NCI-H446 (cell line): ENCODE results near the gene HOXB4.

Experiments
- DNase-seq, 2 experiments: peaks; one replicate each; lab custom pipeline; 2025; lab: John Stamatoyannopoulos, UW

HOXB4 gene

DNA sequence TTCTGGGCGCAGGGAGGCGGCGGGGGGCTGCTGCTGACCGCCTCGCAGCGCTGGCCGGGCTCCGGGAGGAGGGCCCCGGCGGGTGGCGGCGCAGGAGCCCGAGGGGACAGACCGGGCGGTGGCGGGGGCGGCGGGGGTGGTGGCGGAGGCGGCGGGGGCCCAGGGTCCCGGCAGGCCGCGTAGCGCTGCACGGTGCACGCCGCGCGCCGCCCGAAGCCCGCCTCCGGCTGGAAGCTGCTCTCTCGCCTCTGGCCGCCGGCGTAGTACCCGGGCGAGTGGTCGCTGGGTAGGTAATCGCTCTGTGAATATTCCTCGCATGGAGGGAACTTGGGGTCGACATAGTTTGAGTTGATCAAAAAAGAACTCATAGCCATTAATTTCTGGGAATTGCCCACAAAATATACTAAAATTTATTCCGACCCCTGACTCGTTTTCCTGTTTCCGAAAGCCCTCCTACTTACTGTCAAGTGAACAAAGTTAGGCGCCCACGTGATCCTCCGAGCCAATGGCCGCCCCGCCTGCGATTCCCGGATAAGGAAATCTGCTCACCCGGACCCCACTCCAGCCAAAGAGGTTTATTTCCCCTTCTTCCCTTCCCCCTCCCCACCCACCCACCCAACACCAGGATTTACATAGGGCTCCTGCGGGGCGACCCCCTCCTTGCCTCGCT, at the start of gene HOXB4:
TSS of gene HOXB4 (minus strand) at position 405 of the 670 bp plus-strand sequence. CDS start at position 374, 31 bp downstream.
- peak in 1 of 2 experiments; percentile 64 for DNase-seq

DNA sequence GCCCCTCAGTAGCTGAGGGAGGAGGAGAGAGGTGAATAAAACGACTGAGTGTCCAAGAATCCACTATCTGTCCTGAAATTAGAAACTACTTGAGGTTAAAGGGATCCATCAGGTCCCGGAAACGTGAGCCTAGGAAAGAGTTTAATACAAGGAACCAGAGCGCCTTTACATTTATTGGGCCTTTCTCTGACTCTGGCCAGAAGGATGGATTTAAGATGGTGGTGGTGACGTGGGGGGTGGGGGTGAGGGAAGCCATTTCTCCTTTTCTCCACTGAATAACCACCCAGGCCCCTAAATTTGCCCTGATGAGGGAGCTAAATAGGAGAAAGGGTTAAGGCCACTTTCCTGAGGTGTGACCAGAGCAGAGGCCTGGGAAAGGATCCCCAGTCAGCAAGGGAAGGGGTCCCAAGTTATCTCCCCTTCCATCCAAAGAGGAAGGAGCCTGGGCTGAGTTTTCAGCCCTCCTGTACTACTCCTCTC, 49.0 kb upstream of the HOXB4 start:
- no peak for DNase-seq

DNA sequence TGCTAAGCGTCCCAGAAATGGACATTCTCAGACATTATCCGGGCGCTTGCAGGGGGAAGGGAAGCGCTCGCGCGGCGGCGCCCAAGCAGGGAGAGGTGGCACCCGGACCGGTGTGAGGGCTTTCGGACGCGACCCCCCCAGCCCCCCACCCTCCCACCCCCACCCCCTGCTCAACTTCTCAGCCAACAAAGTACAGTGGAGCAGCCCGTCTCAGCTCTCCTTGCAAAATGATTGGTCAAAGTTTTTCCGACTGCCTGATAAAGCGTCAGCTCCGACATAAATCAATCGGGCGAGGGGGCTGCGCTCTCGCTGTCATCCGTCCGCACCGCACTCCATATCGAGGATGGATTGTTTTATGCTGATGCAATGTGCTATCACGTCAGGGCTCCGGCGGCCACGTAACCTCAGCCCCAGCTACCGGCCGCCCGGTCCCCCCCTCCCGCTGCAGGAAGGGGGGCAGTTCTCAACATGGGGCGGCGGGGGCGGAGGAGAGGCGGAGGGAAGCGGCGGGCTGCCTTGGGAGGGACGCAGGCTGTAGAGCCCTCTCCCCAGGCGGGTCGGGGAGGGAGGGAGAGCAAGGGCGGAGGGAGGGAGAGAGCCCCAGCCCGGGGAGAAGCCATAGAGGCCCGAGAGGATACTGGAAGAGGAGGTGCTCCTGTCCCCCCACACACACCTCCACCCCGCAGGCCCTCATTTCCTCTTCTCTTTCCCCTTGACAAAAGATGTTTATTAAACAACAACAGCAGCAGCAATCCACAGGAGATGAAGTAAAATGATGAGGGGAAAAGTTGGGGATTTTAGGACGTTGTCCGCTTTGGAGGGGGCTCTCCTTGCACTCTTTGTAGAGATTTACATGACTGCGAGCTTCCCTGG, 48.3 kb upstream of the HOXB4 start, which contains the start of gene HOXB9:
TSS of gene HOXB9 (minus strand) at position 114 of the 873 bp plus-strand sequence. CDS start at position 25, 89 bp downstream.
- DNase-seq, result no peak

DNA sequence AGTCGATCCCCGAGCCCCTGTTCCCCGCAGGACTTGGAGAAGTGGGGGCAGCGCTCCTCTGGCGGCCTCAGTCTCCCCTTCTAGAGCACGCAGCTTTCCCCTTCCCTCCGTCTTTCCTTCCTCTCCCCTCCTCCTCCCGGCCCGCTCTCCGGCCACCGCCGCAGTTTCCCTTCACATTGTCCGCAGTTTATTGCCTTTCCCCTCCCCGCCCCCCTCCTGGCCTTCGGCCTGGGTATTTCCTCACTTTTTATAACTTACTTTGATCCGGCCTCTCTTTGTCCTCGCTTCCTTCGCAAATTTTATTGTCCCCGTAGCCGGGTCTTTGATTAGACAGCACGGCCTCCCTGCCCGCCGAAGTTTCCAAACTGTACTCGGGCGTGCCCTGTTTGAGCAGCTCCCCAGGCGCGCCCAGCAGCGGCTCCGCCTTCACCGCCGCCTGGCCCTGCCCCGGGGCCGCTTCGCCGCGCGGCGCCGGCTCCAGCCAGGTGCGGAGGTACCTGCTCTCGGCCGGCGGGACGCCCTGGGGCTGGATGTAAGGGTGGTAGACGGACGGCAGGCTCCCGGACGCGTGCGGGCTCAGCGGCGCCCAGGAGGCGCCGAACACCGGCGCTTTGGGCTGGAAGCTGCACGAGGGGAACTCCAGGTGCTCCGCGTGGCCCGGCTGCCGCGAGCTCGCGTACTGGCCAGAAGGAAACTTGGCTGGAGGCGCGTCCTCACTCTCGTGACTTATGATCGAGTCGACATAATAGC, 47.5 kb upstream of the HOXB4 start:
- DNase-seq, result no peak

DNA sequence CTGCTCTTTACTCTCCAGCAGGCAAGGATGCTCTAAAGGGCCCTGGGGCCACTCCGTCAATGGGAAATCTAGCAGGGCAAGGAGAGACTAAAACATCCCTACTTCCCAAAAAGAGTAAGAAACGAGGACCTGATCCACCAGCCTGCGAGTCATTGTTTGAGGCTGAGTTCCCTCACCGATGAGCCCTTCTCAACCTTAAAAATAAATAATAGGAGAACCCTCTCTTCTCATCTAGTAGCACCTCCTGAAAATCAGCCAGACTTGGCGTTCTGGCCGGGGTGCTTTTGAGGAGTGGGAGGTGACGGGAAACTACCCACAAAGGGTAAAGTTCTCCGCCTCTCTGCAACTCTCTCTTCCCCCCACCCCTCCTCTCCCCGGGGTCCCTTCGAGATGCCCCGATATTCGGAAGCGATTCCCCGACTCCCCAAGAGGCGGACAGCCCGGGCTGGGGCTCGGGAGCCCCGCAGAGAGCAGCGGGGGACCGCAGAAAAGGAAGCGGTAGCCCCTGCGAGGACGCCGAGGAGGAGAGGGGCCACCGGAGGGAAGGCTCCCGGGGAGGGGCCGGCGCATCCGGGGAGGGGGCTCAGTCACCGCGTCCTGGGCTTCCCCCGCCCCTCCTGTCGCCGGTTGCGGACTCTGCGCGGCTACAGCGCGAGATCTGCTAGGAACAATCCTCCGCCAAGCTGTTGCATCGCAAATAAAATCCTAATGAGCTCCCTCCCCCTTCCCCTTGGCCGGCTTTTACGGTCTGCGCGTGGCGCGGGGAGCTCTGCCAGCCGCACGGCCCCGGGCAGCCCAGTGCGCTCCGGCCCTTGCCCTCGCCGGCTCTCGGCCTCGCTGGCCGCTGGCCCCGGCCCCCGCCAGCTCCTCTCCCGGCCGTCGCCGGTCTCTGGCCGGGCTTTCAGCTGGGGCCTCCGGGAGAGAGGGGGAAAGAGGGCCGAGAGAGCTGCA, 46.7 kb upstream of the HOXB4 start:
- no peak for DNase-seq

DNA sequence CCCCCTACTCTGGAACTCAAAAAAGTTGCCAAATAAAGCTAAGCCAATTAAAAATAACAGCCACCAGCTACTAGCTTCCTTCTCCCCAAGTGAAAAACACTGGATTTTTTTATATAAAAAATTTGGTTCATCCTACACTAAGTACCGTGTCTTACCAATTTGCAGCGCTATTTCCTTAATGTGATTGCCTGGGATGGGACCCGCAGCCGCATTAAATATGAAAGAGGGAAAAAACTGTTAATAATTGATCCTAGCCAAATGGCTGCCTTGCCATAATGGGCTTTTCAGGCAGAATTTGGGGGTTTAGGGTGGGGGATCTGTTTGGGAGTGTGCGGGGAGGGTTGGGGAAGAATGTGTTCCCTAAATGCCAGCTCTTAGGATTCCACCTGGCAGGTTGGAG, 46.0 kb upstream of the HOXB4 start:
- no peak for DNase-seq

DNA sequence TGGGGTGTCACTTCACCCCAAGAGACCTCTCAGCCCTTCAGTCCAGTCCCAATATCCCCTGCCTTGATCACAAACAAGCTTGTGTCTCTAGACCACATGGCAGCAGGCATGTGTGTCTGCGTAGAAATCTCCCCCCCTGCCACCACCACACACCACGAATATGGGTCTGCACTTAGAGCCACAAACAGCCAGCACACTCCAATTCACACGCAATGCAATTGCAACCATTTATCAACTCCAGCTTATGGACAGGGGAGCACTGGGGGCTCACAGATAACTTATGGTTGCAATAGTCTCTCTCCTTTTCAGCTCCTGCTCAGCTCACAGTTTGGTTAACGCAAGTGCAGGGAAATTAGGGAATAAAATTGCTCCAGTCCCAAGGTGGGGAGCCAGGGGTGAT, 45.4 kb upstream of the HOXB4 start:
- no peak for DNase-seq

DNA sequence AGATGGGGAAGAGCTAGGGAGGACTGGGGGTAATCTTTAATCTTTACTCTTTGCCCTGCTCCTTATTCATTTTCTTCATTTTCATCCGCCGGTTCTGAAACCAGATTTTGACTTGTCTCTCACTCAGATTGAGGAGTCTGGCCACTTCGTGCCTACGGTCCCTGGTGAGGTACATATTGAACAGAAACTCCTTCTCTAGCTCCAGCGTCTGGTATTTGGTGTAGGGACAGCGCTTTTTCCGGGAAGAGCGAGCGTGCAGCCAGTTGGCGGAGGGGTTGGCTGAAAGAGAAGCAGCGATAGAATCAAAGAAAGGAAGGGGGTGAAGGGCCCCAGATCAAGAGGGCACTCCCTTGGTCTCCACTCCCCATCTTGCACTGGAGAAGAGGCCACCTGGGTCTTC, 44.7 kb upstream of the HOXB4 start:
- no peak for DNase-seq

DNA sequence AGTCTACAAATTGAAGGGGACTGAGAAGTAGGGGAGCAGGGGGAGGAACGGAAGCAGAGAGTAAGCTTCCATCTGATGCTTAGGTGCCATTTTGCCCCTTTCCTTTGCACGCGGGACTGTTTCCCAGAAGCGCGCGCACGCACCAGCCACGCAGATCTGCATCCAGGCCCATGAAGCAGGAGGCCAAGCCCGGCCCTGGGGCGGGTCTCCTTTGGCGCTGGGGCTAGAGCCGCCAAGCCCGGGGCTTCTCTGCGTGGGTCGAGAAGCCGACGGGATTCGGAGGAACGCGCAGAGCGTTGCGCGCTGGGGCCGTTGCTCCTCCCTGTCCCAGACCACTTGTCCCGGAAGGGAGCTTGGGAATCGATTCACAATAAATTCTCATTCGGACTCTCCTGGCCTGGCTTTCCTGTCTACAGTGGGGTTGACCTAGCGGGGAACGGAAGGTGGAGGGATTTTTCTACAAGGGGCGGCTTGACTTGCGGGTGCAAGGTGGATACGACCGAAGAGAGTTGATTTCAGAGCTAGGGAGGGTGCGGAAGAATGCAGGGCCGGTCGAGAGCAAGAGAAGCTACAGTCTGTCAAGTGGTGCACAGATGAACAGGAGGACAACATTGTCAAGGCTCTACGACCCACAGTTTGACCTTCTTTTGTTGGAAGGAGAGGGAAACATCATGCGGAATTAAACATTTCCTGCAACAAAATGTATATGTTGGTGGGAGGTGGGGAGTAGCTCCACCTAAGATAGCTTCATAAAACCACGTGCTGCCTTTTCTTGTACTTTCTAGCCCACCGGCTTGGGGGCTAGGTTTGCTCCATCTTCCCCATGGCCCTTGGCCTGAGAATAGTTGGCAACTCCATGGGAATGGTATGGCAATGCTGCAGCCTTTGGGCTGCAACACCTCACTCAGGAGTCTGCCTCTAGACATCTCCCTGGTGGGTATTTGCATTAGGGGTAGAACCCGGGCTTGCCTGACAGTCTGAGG, 43.6 kb upstream of the HOXB4 start:
- DNase-seq, result no peak

DNA sequence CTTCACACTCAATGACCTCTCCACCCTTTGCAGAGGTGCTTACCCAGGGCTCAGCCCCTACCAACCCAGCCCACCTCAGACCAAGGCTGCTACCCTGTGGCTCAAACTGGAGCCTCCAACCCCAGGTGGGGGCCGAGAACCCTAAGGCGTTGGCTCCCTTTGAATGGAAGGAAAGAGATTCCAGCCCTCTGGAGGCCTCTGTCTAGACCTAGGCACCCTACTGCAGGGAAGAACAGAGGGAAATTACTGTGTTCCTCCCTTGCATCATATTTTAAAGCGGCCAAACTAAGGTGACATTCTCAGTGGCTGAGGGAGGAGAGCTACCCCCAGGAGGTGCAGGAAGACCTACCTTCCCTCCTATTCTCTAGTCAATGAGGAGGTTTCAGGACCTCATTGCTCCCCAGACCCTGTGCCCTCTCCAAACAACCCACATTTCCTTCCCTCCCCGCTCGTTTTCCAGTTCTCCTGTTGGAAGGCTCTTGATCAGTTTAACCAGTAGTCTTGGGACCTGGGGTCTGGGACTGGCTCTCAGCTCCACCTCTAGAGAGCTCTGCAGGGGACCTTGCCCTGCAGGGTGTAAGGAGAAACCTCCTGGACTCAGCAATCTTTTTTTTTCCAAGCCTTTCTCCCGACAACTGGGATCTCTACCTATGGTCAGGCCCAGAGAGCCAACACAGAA, 42.5 kb upstream of the HOXB4 start:
- DNase-seq, result no peak

DNA sequence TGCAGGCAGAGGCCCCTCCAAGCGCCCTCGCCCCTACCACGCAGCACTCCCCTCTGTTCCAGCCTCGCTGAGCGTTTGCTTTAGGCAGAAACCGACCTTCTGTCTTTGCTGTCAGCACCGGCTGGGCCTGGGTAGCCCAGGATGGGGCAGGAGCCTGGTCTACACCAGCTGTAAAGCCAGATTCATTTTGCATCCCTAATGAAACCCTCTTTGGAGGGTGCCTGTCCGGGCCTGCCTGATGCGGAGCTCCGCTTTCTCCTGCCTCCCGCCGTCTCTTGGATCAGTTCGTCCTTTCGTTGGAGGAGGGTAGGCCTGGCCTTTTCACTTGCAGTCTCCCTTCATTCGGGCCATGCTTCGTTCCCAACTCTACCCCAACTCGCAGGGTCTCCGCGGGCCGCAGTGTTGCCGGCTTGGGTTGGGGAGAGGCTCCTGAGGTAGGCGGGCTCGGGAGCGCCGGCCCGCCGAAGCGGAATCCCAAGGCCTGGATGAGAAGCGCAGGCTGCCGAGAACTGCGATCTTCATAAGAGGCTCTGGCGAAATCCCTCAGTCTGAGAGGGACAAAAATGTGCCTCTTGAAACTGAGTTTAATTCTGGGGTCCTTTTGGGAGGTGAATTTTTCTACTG, 41.8 kb upstream of the HOXB4 start:
- DNase-seq, result no peak

DNA sequence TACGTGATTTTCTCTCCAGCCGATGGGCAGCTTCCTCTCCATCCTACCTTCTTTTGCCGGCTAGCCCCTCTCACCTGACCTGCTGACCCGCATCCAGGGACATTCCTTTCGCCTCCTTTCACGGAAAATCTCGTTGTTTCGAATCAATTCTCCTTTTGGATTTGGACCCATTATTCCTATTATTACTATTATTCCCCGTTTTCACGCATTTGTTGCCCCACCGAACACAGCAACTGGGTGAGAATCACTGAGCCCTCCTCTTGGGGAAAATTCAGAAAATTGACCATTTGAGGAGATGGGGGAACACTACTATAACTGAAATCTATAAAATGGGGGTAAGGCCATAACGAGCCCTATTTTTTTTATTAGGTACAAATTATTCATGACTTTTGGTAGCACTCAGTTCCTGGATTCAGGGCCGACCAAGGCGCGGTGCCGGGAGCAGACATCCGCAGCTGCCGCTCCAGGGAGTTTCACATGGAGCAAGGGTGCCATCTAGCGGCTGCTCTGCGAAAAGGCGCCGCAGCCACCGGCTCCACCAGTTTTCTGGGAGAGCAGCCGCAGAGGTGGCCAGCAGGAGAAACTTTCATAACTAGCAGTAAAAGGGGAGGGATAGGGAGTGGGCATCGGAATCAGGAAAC, 40.2 kb upstream of the HOXB4 start:
- peak in 1 of 2 experiments; percentile 78 for DNase-seq

DNA sequence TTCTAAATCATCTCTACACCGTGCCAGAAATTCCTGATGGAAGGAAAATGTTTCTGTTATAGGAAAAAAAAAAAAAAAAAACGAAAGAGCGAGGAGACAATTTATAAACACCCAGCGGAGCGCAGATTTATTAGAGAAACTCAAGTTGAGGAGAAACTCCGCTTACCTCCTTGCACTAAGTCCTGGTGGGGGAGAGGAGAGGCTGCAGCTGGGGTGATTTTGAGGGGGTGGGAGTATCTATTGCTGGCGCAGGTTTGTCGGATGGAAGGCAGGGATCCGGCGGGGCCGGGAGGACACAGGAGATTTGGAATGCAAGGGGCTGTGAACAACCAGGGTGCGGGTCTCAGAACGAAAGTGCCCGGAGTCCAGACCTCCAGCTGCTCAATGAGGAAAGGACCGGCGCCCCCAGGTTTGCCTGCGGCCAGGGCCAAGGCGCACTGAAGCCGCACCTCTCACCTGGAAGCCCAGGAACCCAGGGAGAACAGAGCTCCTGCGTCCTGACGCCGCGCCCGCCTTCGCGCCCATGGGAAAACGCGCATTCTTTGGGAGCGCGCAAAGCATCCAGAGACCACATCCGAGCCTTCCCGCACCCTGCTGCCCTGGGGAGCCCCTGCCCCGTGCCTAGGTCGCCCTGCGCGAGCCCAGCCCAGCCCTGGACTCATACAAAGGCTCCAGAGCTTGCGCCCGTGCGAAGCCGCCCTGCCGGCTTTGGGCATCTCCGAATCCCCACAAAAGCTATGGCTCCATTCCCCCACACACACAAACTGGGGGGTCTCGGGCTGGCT, 39.5 kb upstream of the HOXB4 start:
- no peak for DNase-seq

DNA sequence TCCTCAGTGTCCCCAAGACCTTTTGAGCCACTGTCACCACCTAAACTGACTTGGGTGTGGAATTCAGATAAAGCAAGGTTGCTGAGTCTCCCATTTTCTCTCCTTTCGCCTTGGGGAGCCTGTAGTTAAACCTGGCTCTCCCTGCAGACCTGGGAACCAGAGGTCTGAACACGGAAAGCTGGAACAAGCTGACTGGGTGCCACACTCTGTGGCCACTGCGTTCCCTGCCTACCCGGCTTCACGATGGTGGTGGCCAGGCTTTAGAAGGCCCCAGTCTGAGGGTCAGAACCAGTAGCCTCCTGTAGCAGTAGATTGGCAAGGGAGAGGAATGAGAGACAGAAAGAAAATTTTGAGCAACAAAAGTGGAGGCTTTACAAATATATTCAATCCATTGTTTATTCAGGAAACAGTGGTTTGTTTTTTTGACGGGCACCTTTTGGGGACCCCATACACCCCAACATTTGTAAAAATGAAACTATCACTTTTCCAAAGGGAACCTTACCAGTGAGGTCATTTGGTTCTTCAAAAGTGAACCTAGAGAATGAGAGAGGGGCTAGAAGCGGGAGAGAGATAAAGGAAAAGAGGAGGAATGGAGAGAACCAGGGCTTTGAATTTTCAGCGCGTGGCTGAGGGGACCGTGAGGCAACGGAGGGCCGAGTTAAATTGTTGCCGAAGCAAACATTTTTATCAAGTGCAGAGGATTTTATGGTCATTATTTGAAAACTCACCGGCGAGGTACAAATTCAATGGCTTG, 38.7 kb upstream of the HOXB4 start:
- DNase-seq, result no peak

DNA sequence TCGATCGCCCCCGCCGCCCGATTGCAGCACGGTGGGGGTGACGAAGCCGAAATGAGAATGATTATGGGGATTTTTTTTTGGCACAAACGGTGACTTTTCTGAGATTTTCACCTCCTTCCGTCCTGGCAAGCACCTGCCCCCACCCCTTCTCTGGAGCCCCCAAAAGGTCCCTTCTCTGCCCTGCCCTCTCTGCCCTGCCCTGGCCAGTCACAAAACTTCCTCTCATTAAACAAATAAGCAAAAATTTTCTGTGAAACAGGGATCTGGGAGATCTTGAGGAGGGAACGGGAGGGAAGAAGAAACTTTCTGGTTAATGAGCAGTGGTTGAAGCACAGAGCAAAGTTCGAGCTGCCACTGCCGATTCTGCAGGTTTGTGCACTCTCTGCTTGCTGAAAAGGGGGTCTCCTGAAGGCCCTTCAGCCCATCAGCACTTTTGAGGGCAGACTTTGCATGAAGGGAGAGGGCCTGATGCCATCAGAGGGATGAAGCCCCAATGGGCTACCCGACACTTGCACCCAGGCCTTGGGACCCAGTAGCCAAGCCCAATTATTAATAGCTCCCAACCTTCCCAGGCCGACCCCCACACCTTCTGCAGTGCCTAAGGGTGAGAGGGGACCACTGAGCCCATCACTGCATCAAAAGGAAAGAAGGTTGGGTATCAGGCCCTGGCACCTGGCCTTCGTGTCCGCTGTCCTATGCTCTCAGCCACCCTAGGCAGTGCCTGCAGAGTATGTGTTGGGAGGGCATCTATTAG, 38.0 kb upstream of the HOXB4 start:
- no peak for DNase-seq
